Activated CD4-positive, alpha-beta T cell treated with anti-CD3 and anti-CD28 coated beads, Interleukin-2, amount 10 ng/mL, durations not matched to agents 7 days and 5 days (primary cell): ENCODE data around the gene ETHE1. TPM values are rescaled to one million over a fixed set of nuclear protein-coding genes. Genes with fewer than 3 reads are reported as not detected.
"Not testable (repeated sequence)": the region's sequence is repeated elsewhere in the genome, so short reads cannot be mapped to it uniquely, and the experiment has no call there.

Experiments
- CTCF ChIA-PET: fragments of 350-600 bp; sonication (Branson Sonifier 250); formaldehyde crosslinking; loops from one replicate; lab custom pipeline; 2021; ENCODE audit warnings: antibody characterized with exemption; lab: Charles Lee
- POLR2A ChIA-PET: fragments of 350-600 bp; sonication (Branson Sonifier 250); formaldehyde crosslinking; loops from one replicate; lab custom pipeline; 2021; ENCODE audit warnings: antibody characterized with exemption; lab: Charles Lee
- DNase-seq: peaks from one replicate; pipeline ENCODE4 v3.0.0-alpha.2; 2020
- H3K27ac Mint-ChIP-seq: one replicate; pipeline ENCODE4 v1.8.0; 2021; ENCODE audit warnings: mild to moderate bottlenecking, moderate library complexity, mixed read lengths
- H3K27me3 Mint-ChIP-seq: one replicate; pipeline ENCODE4 v1.8.0; 2021; ENCODE audit warnings: mixed read lengths
- H3K36me3 Mint-ChIP-seq: one replicate; pipeline ENCODE4 v1.8.0; 2021; ENCODE audit warnings: low read depth, mixed read lengths
- H3K4me1 Mint-ChIP-seq: one replicate; pipeline ENCODE4 v1.8.0; 2021; ENCODE audit warnings: mixed read lengths
- H3K4me3 Mint-ChIP-seq: one replicate; pipeline ENCODE4 v1.8.0; 2021; ENCODE audit warnings: mild to moderate bottlenecking, moderate library complexity, mixed read lengths
- H3K9me3 Mint-ChIP-seq: one replicate; pipeline ENCODE4 v1.8.0; 2021; ENCODE audit warnings: mixed read lengths
- total RNA-seq, 2 experiments: library from RNA; stranded (reverse); gene quantifications; one replicate each; pipeline ENCODE4 v1.2.3, GENCODE V29; 2021

Gene ETHE1
- total RNA-seq, 2 experiments from 2014 or later: 66.8 to 73.7 TPM

- Mint-ChIP-seq H3K4me3 (peak overlapping the region; percentile 62), H3K9me3 (no peaks in the 10 kb centered on the region), H3K4me1 (peaks cover 49% of the 10 kb centered on the region), H3K27ac (peak overlapping the region; percentile 97), H3K36me3 (peaks cover 32% of the 10 kb centered on the region), H3K27me3 (no peaks in the 10 kb centered on the region)
- ChIA-PET CTCF (interaction anchor here (0.6 to 1.0 kb wide), 2 partner anchors 13 to 32 kb away, joined by 3 to 5 read pairs; partner anchors contain the start of gene XRCC1), POLR2A (no interaction called here)
- no peak for DNase-seq
These were observed 35.3 kb upstream of the ETHE1 start for GRCh38 chr19:43562226-43562697.

GRCh38 chr19:43561139-43561970, 34.4 kb upstream of the ETHE1 start:
- POLR2A ChIA-PET: no interaction called here
- Mint-ChIP-seq H3K4me1 (peaks cover 46% of the 10 kb centered on the region), H3K27me3 (no peaks in the 10 kb centered on the region), H3K27ac (peak overlapping the region; percentile 97), H3K4me3 (no peak overlapping the region), H3K9me3 (no peaks in the 10 kb centered on the region), H3K36me3 (peaks cover 30% of the 10 kb centered on the region)
- DNase-seq: no peak
- CTCF ChIA-PET: interaction anchor here (0.6 to 1.9 kb wide), 4 partner anchors 8 to 33 kb away, joined by 3 to 5 read pairs (median 5); no protein-coding TSS in a partner anchor

GRCh38 chr19:43560687-43561086, 33.7 kb upstream of the ETHE1 start:
- H3K36me3 Mint-ChIP-seq: peaks cover 30% of the 10 kb centered on the region
- no peaks in the 10 kb centered on the region for H3K9me3 Mint-ChIP-seq
- no peaks in the 10 kb centered on the region for H3K27me3 Mint-ChIP-seq
- no peak overlapping the region for H3K4me3 Mint-ChIP-seq
- ChIA-PET CTCF (interaction anchor here (0.7 to 1.9 kb wide), 3 partner anchors 9 to 270 kb away, joined by 5 read pairs; no protein-coding TSS in a partner anchor), POLR2A (interaction anchor here (0.7 kb wide), 1 partner anchor 1650 kb away, joined by 6 read pairs; no protein-coding TSS in a partner anchor)
- no peak for DNase-seq
- no peak overlapping the region for H3K27ac Mint-ChIP-seq
- peaks cover 48% of the 10 kb centered on the region for H3K4me1 Mint-ChIP-seq

- Mint-ChIP-seq H3K9me3 (no peaks in the 10 kb centered on the region), H3K27ac (peak overlapping the region; percentile 68), H3K36me3 (peaks cover 29% of the 10 kb centered on the region), H3K4me3 (no peak overlapping the region), H3K27me3 (no peaks in the 10 kb centered on the region), H3K4me1 (peaks cover 11% of the 10 kb centered on the region)
- POLR2A ChIA-PET: interaction anchor here (0.6 to 1.4 kb wide), 2 partner anchors 23 to 26 kb away, joined by 3 to 4 read pairs; no protein-coding TSS in a partner anchor
- CTCF ChIA-PET: interaction anchor here (0.9 to 5.9 kb wide), 30 partner anchors 8 to 261 kb away, joined by 3 to 51 read pairs (median 4); partner anchors contain the start of genes IRGQ, PHLDB3, SMG9 and ZNF575
- peak; percentile 91 for DNase-seq
These were observed 28.3 kb upstream of the ETHE1 start for GRCh38 chr19:43555185-43555770.

- ChIA-PET CTCF (interaction anchor here (0.9 to 5.9 kb wide), 24 partner anchors 9 to 260 kb away, joined by 3 to 51 read pairs (median 4); partner anchors contain the start of genes IRGQ, SMG9, ZNF575 and ZNF576), POLR2A (interaction anchor here (0.9 kb wide), 1 partner anchor 40 kb away, joined by 3 read pairs; no protein-coding TSS in a partner anchor)
- Mint-ChIP-seq H3K27ac (peak overlapping the region; percentile 37), H3K27me3 (no peaks in the 10 kb centered on the region), H3K4me3 (no peak overlapping the region), H3K4me1 (peaks cover 11% of the 10 kb centered on the region), H3K9me3 (no peaks in the 10 kb centered on the region), H3K36me3 (peaks cover 27% of the 10 kb centered on the region)
- DNase-seq: no peak
These were observed 27.4 kb upstream of the ETHE1 start for GRCh38 chr19:43554317-43554895.

GRCh38 chr19:43553656-43554055, 26.7 kb upstream of the ETHE1 start:
- no peak for DNase-seq
- peaks cover 26% of the 10 kb centered on the region for H3K36me3 Mint-ChIP-seq
- H3K9me3 Mint-ChIP-seq: no peaks in the 10 kb centered on the region
- CTCF ChIA-PET: interaction anchor here (0.6 to 5.9 kb wide), 6 partner anchors 15 to 90 kb away, joined by 3 to 51 read pairs (median 8); partner anchors contain the start of genes IRGQ, ZNF575 and ZNF576
- peaks cover 11% of the 10 kb centered on the region for H3K4me1 Mint-ChIP-seq
- no peak overlapping the region for H3K27ac Mint-ChIP-seq
- no peaks in the 10 kb centered on the region for H3K27me3 Mint-ChIP-seq
- POLR2A ChIA-PET: interaction anchor here (0.9 kb wide), 1 partner anchor 41 kb away, joined by 3 read pairs; no protein-coding TSS in a partner anchor
- no peak overlapping the region for H3K4me3 Mint-ChIP-seq

- Mint-ChIP-seq H3K27me3 (no peaks in the 10 kb centered on the region), H3K27ac (no peak overlapping the region), H3K4me1 (peaks cover 11% of the 10 kb centered on the region), H3K9me3 (no peaks in the 10 kb centered on the region), H3K36me3 (peaks cover 24% of the 10 kb centered on the region), H3K4me3 (no peak overlapping the region)
- ChIA-PET POLR2A (no interaction called here), CTCF (interaction anchor here (1.2 to 5.9 kb wide), 3 partner anchors 14 to 43 kb away, joined by 5 to 51 read pairs (median 46); partner anchors contain the start of genes IRGQ and ZNF576)
- no peak for DNase-seq
These were observed 25.6 kb upstream of the ETHE1 start for GRCh38 chr19:43552616-43553015.

- Mint-ChIP-seq H3K36me3 (peaks cover 21% of the 10 kb centered on the region), H3K4me3 (no peak overlapping the region), H3K4me1 (peaks cover 11% of the 10 kb centered on the region), H3K27ac (no peak overlapping the region), H3K9me3 (no peaks in the 10 kb centered on the region), H3K27me3 (no peaks in the 10 kb centered on the region)
- POLR2A ChIA-PET: no interaction called here
- DNase-seq: no peak
- CTCF ChIA-PET: interaction anchor here (4.5 to 5.9 kb wide), 2 partner anchors 14 to 43 kb away, joined by 46 to 51 read pairs; partner anchors contain the start of genes IRGQ and ZNF576
These were observed 25.1 kb upstream of the ETHE1 start for GRCh38 chr19:43552198-43552450.

- peaks cover 11% of the 10 kb centered on the region for H3K4me1 Mint-ChIP-seq
- no peak overlapping the region for H3K4me3 Mint-ChIP-seq
- CTCF ChIA-PET: interaction anchor here (0.6 to 4.5 kb wide), 2 partner anchors 13 to 23 kb away, joined by 3 to 46 read pairs; no protein-coding TSS in a partner anchor
- no peak for DNase-seq
- no peaks in the 10 kb centered on the region for H3K27me3 Mint-ChIP-seq
- peaks cover 21% of the 10 kb centered on the region for H3K36me3 Mint-ChIP-seq
- no peak overlapping the region for H3K27ac Mint-ChIP-seq
- H3K9me3 Mint-ChIP-seq: no peaks in the 10 kb centered on the region
- POLR2A ChIA-PET: no interaction called here
These were observed 24.6 kb upstream of the ETHE1 start for GRCh38 chr19:43551399-43552197.

GRCh38 chr19:43548706-43549105, 21.7 kb upstream of the ETHE1 start:
- Mint-ChIP-seq H3K36me3 (peaks cover 12% of the 10 kb centered on the region), H3K9me3 (no peaks in the 10 kb centered on the region), H3K27me3 (no peaks in the 10 kb centered on the region), H3K27ac (no peak overlapping the region), H3K4me3 (no peak overlapping the region), H3K4me1 (no peaks in the 10 kb centered on the region)
- ChIA-PET POLR2A (no interaction called here), CTCF (interaction anchor here (1.0 to 1.4 kb wide), 2 partner anchors 20 to 21 kb away, joined by 3 read pairs; no protein-coding TSS in a partner anchor)
- DNase-seq: no peak

- H3K27ac Mint-ChIP-seq, CTCF ChIA-PET, H3K27me3 Mint-ChIP-seq, H3K4me1 Mint-ChIP-seq, DNase-seq, H3K4me3 Mint-ChIP-seq, POLR2A ChIA-PET, H3K9me3 Mint-ChIP-seq: not testable (repeated sequence)
- peaks cover 19% of the 10 kb centered on the region for H3K36me3 Mint-ChIP-seq
These were observed 20.9 kb upstream of the ETHE1 start for GRCh38 chr19:43547926-43548325.
